Suprapubic skin (tissue), 3 donors: ENCODE data around the gene CEACAM8.

Experiments used
- CTCF ChIP-seq, 2 donors: fragments of 200-600 bp in 1 of 2; fragments of 450-650 bp in 1 of 2; sonication (generic) in 1 of 2; IDR thresholded peaks; one replicate each; pipeline ENCODE4 v1.5.1; 2016 to 2019; ENCODE audit warnings: antibody characterized with exemption in 2 of 2, mild to moderate bottlenecking in 1 of 2, moderate library complexity in 1 of 2
- EP300 ChIP-seq: sonication (generic); formaldehyde crosslinking; IDR thresholded peaks from one replicate; pipeline ENCODE4 v1.6.1; 2017; ENCODE audit warnings: antibody characterized with exemption

GRCh38 chr19:42542791-42543190 is 51.9 kb downstream of the CEACAM8 start:
- TF ChIP-seq CTCF (IDR thresholded peaks at IDR 0.05) (no peak), EP300 (no peak)
